Measurements from ENCODE around the gene OSMR. TPM values are rescaled to one million over a fixed set of nuclear protein-coding genes. Genes with fewer than 3 reads are reported as not detected.
"Not testable (repeated sequence)": the region's sequence is repeated elsewhere in the genome, so short reads cannot be mapped to it uniquely, and the experiment has no call there.

The OSMR gene
- total RNA-seq, 1 experiment from 2014 or later, result 31.6 TPM

GRCh38 chr5:38856660-38857059, 10.8 kb downstream of the OSMR start:
- no peaks in the 10 kb centered on the region for H3K27me3 ChIP-seq (replicated peaks; ENCODE audit: insufficient read depth, low read depth, low read length, poor library complexity)

DNA sequence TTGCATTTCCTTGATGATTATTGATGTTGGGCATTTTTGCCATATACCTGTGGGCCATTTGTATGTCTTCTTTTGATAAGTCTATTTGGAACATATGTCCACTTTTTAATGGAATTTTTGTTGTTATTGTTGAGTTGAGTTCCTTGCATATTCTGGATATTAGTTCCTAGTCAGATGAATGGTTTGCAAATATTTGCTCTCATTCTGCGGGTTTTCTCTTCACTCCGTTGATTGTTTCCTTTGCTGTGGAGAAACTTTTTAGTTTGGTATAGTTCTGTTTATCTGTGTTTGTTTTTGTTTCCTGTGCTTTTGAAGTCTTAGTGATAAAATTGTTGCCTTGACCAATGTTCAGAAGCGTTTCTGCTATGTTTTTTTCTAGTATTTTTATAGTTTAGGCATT, 13.0 kb downstream of the OSMR start:
- no peak for TF ChIP-seq EZH2 (IDR thresholded peaks at IDR 0.05; ENCODE audit: borderline replicate concordance, low read depth, low read length, poor library complexity, severe bottlenecking)
- no peak for TF ChIP-seq CTCF (conservative IDR thresholded peaks at IDR 0.05; ENCODE audit: low read depth, low read length)
- no peaks in the 10 kb centered on the region for H3K27me3 ChIP-seq (replicated peaks; ENCODE audit: insufficient read depth, low read depth, low read length, poor library complexity)
- CTCF ChIA-PET, result no interaction called here
- POLR2A ChIA-PET (ENCODE audit: low non-redundant PET), result no interaction called here
- DNase-seq (ENCODE audit: low spot score), result no peak
- H3K4me3 ChIP-seq (ENCODE audit: low read depth, low read length, poor library complexity, severe bottlenecking), result no peak overlapping the region
- BruUV-seq (replicated peaks), result no TSS peak
- intact Hi-C loops (cut with micrococcal nuclease; ENCODE audit: unreplicated experiment), result no loop called here
- no peak overlapping the region for H3K27ac ChIP-seq (ENCODE audit: low read depth, low read length, poor library complexity, severe bottlenecking)
- peaks cover 4% of the 10 kb centered on the region for H3K36me3 ChIP-seq (ENCODE audit: insufficient read depth, low read length, poor library complexity, severe bottlenecking)
- peaks cover 12% of the 10 kb centered on the region for H3K9me3 ChIP-seq (ENCODE audit: low read depth, low read length, poor library complexity, severe bottlenecking)
- H3K4me1 ChIP-seq (ENCODE audit: insufficient read depth, low read length, poor library complexity, severe bottlenecking), result no peaks in the 10 kb centered on the region

More at GRCh38 chr5:38856660-38857059, 10.8 kb downstream of the OSMR start:
- intact Hi-C loops (cut with micrococcal nuclease; ENCODE audit: unreplicated experiment), result no loop called here
- Histone ChIP-seq H3K36me3 (ENCODE audit: insufficient read depth, low read length, poor library complexity, severe bottlenecking) (peaks cover 4% of the 10 kb centered on the region), H3K4me3 (ENCODE audit: low read depth, low read length, poor library complexity, severe bottlenecking) (no peak overlapping the region), H3K4me1 (ENCODE audit: insufficient read depth, low read length, poor library complexity, severe bottlenecking) (no peaks in the 10 kb centered on the region), H3K27ac (ENCODE audit: low read depth, low read length, poor library complexity, severe bottlenecking) (no peak overlapping the region), H3K9me3 (ENCODE audit: low read depth, low read length, poor library complexity, severe bottlenecking) (peaks cover 17% of the 10 kb centered on the region)
- TF ChIP-seq EZH2 (IDR thresholded peaks at IDR 0.05; ENCODE audit: borderline replicate concordance, low read depth, low read length, poor library complexity, severe bottlenecking) (no peak), CTCF (conservative IDR thresholded peaks at IDR 0.05; ENCODE audit: low read depth, low read length) (no peak)
- BruUV-seq (replicated peaks), result no TSS peak
- CTCF ChIA-PET, result no interaction called here
- POLR2A ChIA-PET (ENCODE audit: low non-redundant PET), result no interaction called here
- no peak for DNase-seq (ENCODE audit: low spot score)

- H3K4me1 ChIP-seq (ENCODE audit: insufficient read depth, low read length, poor library complexity, severe bottlenecking); CTCF ChIA-PET; H3K27me3 ChIP-seq (replicated peaks; ENCODE audit: insufficient read depth, low read depth, low read length, poor library complexity); intact Hi-C loops (cut with micrococcal nuclease; ENCODE audit: unreplicated experiment); H3K27ac ChIP-seq (ENCODE audit: low read depth, low read length, poor library complexity, severe bottlenecking); BruUV-seq (replicated peaks); POLR2A ChIA-PET (ENCODE audit: low non-redundant PET); H3K4me3 ChIP-seq (ENCODE audit: low read depth, low read length, poor library complexity, severe bottlenecking); H3K36me3 ChIP-seq (ENCODE audit: insufficient read depth, low read length, poor library complexity, severe bottlenecking); DNase-seq (ENCODE audit: low spot score): not testable (repeated sequence)
- H3K9me3 ChIP-seq (ENCODE audit: low read depth, low read length, poor library complexity, severe bottlenecking), result peaks cover 18% of the 10 kb centered on the region
These were observed 16.4 kb downstream of the OSMR start for GRCh38 chr5:38861986-38862770.

Data from A673 (cell line).